ENCODE measurements around the gene SPRED2. TPM values are rescaled to one million over a fixed set of nuclear protein-coding genes. Genes with fewer than 3 reads are reported as not detected.

The SPRED2 gene
- total and polyA plus RNA-seq, 8 donors, result 31.5 to 47.1 (median 40.4) TPM

GRCh38 chr2:65374999-65375398 is 57.4 kb downstream of the SPRED2 start:
- no peak for TF ChIP-seq CTCF (IDR thresholded peaks at IDR 0.05)
- no peak for DNase-seq
- ATAC-seq, result peak; percentile 35
- H3K4me1 ChIP-seq, result peaks cover 8 to 52% of the 10 kb centered on the region in 2 donors
- H3K36me3 ChIP-seq, result no peaks in the 10 kb centered on the region
- intact Hi-C loops (cut with DNase I), result no loop called here
- H3K4me3 ChIP-seq, result no peak overlapping the region
- no peaks in the 10 kb centered on the region for H3K9me3 ChIP-seq
- peak overlapping the region in 1 of 2 donors; percentile 29 for H3K27ac ChIP-seq
- no peaks in the 10 kb centered on the region for H3K27me3 ChIP-seq

DNA sequence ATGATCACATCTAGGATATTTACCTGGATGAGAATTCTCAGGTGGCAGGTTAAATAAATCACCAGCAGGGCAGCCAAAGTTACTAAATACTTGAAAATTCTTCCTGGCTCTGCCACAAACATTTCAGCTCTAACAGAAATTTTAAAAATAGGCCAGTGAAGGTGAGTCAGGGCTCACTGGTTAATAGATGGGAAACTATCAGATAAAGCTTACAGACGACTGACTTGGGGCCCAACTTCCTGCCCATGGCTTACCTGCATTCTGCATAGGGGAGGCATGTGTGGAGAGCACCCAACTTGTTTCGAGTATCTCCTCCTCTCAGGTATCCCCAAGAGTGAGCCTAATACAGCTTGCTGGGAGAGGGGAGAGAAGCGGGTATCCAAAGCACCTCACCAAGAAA is 57.8 kb downstream of the SPRED2 start:
- H3K27ac ChIP-seq, result peak overlapping the region in 1 of 2 donors; percentile 29
- ATAC-seq (peak; percentile 7), DNase-seq (no peak)
- no peak for TF ChIP-seq CTCF (IDR thresholded peaks at IDR 0.05)
- peaks cover 8 to 52% of the 10 kb centered on the region in 2 donors for H3K4me1 ChIP-seq
- intact Hi-C loops (cut with DNase I), result no loop called here
- no peaks in the 10 kb centered on the region for H3K36me3 ChIP-seq
- no peak overlapping the region for H3K4me3 ChIP-seq
- no peaks in the 10 kb centered on the region for H3K9me3 ChIP-seq
- no peaks in the 10 kb centered on the region for H3K27me3 ChIP-seq

GRCh38 chr2:65373365-65373918 is 59.0 kb downstream of the SPRED2 start:
- DNase-seq (no peak), ATAC-seq (peak; percentile 26)
- peaks cover 8 to 55% of the 10 kb centered on the region in 2 donors for H3K4me1 ChIP-seq
- no peaks in the 10 kb centered on the region for H3K27me3 ChIP-seq
- H3K9me3 ChIP-seq, result no peaks in the 10 kb centered on the region
- peak overlapping the region in 1 of 2 donors; percentile 2 for H3K27ac ChIP-seq
- intact Hi-C loops (cut with DNase I), result no loop called here
- H3K4me3 ChIP-seq, result no peak overlapping the region
- TF ChIP-seq CTCF (IDR thresholded peaks at IDR 0.05), result no peak
- no peaks in the 10 kb centered on the region for H3K36me3 ChIP-seq

GRCh38 chr2:65372619-65373018 is 59.8 kb downstream of the SPRED2 start:
- no peak for DNase-seq
- ATAC-seq, result peak; percentile 64
- Histone ChIP-seq H3K4me1 (peaks cover 8 to 57% of the 10 kb centered on the region in 2 donors), H3K27ac (no peak overlapping the region), H3K36me3 (no peaks in the 10 kb centered on the region), H3K9me3 (no peaks in the 10 kb centered on the region), H3K27me3 (no peaks in the 10 kb centered on the region), H3K4me3 (no peak overlapping the region)
- TF ChIP-seq CTCF (IDR thresholded peaks at IDR 0.05), result no peak
- intact Hi-C loops (cut with DNase I), result no loop called here

GRCh38 chr2:65371074-65371434 is 61.3 kb downstream of the SPRED2 start:
- Histone ChIP-seq H3K36me3 (no peaks in the 10 kb centered on the region), H3K27me3 (no peaks in the 10 kb centered on the region), H3K27ac (no peak overlapping the region), H3K9me3 (no peaks in the 10 kb centered on the region), H3K4me3 (no peak overlapping the region), H3K4me1 (peaks cover 19 to 61% of the 10 kb centered on the region in 2 donors)
- ATAC-seq (no peak), DNase-seq (no peak)
- no peak for TF ChIP-seq CTCF (IDR thresholded peaks at IDR 0.05)
- intact Hi-C loops (cut with DNase I), result no loop called here

Measured in left lung (tissue), 10 donors.